Stimulated activated CD8-positive, alpha-beta memory T cell treated with anti-CD3 and anti-CD28 coated beads, Interleukin-12 subunit alpha, Interleukin-12 subunit beta, amount 100 ng/mL, for 4 hours (primary cell): ENCODE measurements around the gene MORC4.

Source experiments
- DNase-seq: peaks from one replicate; pipeline ENCODE4 v3.0.0-alpha.2; 2020; ENCODE audit warnings: low read depth

Gene MORC4

DNA sequence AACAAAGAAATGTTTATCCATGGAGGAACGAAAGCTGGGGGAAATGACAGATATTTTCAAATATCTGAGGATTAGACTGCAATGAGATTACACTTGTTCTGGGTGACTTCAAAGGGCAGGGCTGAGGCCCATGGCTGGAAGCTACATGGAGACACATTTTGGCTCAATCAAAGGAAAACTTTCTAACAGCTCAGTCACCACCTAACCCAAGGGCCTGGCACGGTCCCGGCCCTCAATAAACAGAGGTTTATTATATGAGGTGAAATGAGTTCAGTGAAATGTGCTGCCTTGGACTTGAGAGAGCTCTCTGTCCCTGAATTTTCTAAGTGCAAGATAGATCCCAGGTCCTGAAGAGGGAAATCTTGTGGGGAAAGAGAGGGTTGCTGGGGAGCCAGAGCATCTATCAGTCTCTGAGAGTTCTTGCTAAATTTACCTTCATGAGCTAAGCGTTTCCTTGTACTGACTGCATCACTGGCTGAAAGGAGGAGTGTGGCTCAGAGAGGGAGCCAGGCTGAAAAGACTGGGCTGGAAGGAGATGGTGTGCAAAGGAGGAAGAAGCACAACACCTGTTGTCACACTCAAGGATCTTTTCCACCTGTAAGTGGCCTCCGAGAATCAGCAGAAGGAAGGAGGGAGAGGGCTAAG lies 94.8 kb downstream of the MORC4 start:
- no peak for DNase-seq

DNA sequence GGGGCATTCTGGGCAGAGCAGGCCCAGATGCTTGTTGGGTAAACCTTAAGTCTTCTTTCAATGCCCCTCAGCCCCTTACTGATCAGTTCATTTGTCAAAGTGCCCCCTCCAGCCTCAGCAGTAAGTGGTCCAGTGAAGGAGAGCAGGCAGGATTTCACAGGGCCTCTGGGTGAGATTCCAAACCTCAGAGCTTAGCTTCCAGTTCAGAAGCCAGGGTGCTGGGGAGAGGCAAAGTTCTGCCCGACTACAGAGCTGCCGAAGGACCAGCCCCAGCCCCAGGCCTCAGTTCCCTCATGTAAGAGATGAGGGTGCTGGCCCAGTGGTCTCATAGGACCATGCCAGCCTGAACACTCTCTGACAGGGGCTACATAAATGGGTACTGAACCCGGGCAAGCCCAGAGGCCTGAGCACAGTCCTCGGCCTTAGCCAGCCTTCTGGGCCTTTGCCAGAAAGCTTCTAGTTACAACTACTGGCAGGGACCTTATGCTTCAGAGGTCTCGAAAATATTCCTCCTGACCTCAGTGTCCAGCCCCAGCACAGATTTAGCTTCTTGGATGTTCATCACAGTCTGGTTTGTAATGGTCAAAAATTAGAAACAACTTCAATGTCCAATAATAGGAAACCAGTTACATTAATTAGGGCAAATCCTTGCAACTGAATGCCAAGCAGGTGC lies 96.0 kb downstream of the MORC4 start:
- no peak for DNase-seq

DNA sequence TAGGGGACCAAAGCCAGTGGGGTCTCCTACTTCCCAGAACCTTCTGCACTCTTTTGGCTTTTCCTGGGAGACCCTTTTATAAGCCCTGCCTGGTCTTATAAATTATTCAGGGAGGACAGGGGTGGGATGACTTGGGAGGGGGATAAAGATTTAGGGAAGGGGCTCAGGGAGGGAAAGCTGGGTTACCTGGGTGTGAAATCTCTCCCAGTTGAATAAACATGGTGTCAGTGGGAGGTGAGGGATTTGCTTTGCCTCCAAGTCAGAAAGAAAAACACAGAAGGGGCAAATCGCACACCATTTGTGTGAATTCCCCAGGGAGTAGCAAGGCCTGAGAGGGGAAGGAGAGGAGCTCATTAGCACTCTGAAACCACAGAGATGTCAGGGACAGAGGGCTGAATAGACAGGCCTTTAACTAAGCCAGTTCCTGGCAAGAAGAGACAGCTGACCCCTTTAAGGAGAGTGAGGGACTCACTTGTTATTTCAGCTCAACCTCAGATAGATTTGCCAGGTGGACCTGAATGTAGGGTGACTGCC lies 96.7 kb downstream of the MORC4 start, which contains the start of gene RIPPLY1:
Gene RIPPLY1, minus strand, starts transcription at position 51 of the 534 bp plus-strand sequence. CDS start 54 bp downstream, outside the sequence.
- no peak for DNase-seq

DNA sequence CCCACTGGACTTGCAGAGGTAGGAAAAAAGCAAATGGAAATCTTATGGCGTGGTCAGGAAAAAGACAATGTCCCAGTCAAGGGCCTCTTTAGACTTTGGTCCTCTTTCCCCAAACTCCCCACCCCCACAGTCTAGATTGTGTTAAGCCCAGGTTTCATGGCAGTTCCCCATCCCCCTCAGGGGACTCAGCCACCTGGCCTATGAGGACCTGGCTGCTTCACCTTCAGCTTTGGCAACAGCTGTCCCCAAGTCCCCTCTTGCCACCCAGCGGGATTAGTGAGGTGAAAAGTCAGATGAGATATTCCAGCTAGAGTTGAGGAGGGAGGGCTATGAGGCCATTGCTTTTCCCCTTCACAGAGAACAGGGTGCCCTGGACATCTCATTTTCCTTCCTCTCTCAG lies 97.3 kb downstream of the MORC4 start:
- DNase-seq = no peak

DNA sequence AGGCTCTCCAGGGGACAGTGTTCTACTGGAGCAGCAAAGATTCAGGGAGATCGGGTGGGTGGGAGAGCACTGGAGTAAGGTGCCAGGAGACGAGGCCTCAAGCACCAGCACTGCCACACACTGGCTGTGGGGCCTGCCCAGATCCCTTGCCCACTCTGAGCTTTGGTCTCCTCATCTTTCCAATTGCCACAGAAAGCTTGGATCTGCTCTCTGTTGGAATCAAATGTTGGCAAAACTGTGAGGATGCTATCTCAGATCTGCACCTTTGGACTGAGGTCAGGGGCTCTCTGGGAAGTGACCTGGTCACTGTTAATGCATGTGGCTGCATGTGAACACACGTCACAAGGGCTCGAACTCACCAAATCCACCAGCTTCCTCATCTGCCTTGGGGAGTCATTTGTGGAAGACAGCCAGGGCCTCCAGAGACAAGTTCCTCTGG lies 98.2 kb downstream of the MORC4 start:
- DNase-seq = no peak

DNA sequence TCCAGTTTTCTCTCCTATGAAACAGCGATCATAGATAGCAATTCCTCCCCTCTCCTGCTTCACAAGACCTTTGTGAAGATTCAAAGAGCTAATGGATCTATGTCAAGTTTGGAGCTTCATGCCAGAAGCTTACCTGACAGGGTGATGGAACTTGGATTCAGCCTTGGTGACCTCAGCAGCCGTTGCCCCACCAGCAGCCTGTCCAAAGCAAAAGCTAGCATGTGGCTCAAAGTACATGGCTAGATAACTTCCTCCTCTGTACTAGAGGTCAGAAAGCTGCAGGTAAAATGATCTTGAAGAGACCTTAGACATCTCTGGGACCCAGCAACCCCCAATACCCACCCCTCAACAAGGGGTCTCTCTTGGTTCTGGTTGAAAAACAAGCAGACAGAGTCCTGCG lies 98.7 kb downstream of the MORC4 start:
- no peak for DNase-seq

DNA sequence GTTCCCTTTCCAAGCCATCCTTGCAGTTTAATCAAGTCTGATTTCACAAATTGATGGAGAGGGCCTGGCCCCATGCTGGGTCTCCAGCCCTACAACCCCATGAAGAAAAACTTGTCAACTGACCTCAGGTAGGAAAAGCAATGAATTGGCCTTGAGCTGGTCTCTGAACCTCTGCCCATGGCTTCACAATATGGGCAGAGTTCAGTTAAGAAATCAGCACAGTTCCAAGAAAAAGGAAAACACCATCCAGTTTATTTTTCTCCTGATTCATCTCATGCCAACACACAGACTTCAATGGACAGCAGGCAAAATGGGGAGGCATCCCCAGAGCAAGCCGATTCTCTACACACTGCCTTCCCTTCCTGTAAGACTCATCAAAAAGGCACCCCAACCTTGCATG lies 100.2 kb downstream of the MORC4 start:
- no peak for DNase-seq

DNA sequence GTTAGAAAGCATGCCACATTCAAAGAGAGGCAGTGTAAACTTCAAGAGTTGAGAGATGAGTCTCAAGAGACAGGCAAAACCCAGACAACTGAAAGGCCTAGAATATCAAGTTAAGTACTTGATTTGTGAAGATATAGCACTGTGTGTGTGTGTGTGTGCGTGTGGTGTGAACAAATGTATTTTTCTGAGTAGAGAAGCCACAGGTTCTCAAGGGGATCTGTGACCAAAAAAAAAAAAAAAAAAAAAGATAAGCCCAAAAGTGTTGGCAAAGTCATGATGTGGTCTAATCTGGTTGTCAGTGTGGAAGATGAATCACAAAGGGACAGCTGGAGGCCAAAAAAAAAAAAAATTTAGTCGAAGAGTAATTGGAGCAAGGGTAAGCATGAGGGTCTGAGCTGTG lies 100.7 kb downstream of the MORC4 start:
- DNase-seq = no peak

DNA sequence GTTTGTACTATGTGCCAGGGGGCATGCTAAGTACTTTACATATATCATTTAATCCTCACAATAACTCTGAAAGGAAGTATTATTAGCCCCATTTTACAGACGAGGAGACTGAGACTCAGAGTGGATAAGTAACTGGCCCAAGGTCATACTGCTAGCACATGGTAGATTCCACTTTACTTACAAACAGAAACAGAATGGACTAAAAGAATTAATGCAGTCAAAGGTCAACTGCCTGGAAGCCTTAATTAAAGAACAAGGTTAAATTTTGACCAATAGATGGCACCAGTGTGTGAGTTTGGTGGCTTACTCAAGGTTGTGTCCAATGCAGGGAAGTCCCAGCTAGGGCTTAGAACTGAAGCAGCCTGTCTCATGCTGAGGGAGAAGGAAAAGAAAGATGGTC lies 101.5 kb downstream of the MORC4 start:
- no peak for DNase-seq

DNA sequence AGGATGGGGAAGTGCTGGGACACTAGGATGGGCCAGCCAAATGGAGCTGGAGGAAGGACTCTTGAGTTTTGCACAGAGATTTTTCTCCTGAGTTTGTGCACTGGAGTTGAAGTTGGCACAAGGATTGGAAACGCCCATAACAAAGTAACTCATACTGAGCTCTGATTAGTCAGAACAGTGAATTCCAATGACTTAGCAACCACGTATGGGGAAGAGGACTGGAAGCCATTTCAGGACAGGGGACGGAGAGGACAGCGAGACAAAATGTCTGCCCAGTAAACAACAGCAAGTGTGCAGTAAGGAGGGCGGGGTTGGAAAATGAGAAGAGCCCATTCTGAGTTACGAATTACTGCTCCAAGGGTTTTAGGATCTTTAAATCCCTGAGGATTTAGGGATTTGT lies 102.8 kb downstream of the MORC4 start:
- no peak for DNase-seq

DNA sequence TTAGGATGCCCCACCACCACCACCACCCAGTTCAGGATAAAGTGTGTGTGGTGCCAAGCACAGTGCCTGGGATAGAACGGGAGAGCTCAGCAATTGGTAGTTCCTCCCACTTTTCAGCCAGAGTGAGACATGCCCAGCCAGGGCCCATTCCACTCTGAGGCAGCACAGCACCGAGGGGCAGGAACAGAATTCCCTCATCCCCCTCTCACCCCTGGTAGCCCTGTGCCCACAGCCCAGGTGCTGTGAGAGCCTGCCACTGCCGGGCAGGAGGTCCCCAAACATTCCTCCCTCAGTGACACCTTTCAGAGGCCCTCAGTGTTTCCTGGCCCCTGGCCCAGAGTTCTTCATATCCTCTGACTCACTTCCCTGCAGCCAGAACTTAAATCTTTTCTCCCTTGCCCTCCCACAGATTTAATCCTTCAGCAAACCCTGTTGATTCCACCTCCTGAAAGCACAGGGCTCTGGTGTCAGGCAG lies 105.0 kb downstream of the MORC4 start:
- no peak for DNase-seq

DNA sequence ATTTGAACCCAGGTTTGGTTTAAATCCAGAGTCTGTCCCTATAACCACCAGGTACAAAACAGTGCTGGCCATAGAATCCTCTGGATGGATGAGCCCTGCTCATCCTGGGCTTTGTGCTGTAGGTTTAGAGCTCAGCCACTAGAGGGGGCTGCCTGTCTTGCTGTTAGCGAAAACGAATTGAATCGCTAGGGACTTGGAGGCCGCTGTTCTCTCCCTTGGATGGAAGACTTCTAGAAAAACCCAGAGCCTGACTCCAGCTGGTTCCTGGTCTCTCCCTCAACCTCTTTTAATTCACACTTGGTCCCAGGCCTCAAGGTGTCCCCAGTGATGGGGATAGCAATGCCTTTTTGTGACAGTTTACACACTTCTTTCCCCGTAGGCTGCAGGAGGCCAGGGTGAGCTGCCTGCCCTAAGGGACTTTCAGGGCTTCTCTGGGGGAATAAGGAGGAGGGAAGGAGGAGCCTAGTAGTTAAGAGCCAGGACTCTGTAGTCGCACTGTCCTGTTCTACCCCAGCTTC lies 105.6 kb downstream of the MORC4 start:
- DNase-seq = no peak

DNA sequence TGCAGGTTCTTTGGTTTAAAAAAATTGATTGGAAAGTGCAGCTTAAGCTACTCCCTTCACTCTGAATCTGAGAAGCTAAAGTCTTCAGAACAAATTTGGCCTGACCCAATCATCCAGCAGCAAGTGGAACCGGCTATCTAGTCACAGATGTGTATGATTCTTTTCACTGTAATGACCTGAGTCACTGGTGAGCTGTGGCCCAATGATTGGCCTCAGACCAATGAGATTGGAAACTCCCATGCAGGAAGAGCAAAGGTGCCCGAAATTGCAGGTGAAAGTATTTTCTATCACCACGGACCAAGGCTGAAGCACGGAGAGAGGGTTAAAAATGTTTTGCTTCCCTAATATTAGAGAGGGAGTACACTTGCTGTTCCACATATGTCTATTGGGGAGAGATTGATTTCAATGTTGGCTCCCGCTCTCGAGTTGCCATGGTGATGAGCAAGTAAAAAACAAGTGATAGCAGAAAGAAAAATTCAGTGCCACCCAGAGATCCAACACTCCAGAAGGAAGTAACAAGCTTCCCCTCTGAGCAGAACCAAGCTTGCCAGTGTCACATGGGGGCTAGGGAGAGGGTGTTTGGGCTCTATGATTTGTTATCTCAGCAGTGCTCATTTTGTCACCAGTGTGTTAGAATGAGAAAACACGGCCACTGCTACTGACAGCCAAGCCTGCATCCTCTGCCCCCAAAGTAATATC lies 108.1 kb downstream of the MORC4 start:
- DNase-seq = no peak
